Measurements from ENCODE around the gene HBG1.
"Not testable (repeated sequence)": the region's sequence is repeated elsewhere in the genome, so short reads cannot be mapped to it uniquely, and the experiment has no call there.

The HBG1 gene

DNA sequence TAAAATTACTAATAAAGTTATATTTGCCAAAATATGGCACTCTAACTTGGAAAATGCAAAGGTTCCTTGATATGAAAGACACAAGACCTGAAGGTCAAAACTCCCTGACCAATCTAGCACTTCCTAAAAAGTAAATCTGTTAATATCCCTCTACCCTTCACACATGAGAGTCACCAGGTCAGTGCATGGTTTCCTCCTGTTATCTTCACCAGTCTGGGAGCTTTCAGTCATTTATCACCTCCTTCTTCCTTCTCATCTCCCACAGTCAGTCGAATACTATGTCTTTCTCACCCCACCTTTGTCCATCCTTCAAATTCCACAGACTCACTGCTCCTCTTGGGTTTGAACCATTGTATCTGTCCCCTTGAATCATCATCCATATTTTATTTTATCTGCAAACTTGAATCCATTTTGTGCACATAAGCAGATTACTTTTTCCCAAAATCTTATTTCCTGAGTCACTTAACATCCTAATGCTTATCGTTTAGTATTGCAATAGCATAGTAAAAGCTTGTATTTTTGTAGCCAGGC, 17.4 kb upstream of the HBG1 start:
- no peaks in the 10 kb centered on the region for H3K4me1 ChIP-seq
- no peak overlapping the region for H3K27ac ChIP-seq
- H2AFZ ChIP-seq, result no peak overlapping the region
- no peaks in the 10 kb centered on the region for H3K9me3 ChIP-seq (ENCODE audit: control insufficient read depth, low read length)
- no peaks in the 10 kb centered on the region for H3K79me2 ChIP-seq
- H3K27me3 ChIP-seq (ENCODE audit: control insufficient read depth, insufficient read depth, low read length), result no peaks in the 10 kb centered on the region
- H3K36me3 ChIP-seq (ENCODE audit: control insufficient read depth, insufficient read depth, low read length), result no peaks in the 10 kb centered on the region
- no peak overlapping the region for H3K9ac ChIP-seq
- no peak for TF ChIP-seq CTCF (IDR thresholded peaks at IDR 0.05)
- no peak overlapping the region for H3K4me3 ChIP-seq (ENCODE audit: low read depth, low read length)
- H3K4me2 ChIP-seq (ENCODE audit: low read length), result no peak overlapping the region

- H3K79me2 ChIP-seq, result no peaks in the 10 kb centered on the region
- no peak for TF ChIP-seq CTCF (IDR thresholded peaks at IDR 0.05)
- H3K4me3 ChIP-seq (ENCODE audit: low read depth, low read length), result no peak overlapping the region
- H2AFZ ChIP-seq, result no peak overlapping the region
- H3K4me2 ChIP-seq (ENCODE audit: low read length), result no peak overlapping the region
- no peaks in the 10 kb centered on the region for H3K27me3 ChIP-seq (ENCODE audit: control insufficient read depth, insufficient read depth, low read length)
- no peaks in the 10 kb centered on the region for H3K4me1 ChIP-seq
- H3K9me3 ChIP-seq (ENCODE audit: control insufficient read depth, low read length), result no peaks in the 10 kb centered on the region
- no peak overlapping the region for H3K27ac ChIP-seq
- no peak overlapping the region for H3K9ac ChIP-seq
- no peaks in the 10 kb centered on the region for H3K36me3 ChIP-seq (ENCODE audit: control insufficient read depth, insufficient read depth, low read length)
Measured at GRCh38 chr11:5266609-5267008, 17.0 kb upstream of the HBG1 start.

DNA sequence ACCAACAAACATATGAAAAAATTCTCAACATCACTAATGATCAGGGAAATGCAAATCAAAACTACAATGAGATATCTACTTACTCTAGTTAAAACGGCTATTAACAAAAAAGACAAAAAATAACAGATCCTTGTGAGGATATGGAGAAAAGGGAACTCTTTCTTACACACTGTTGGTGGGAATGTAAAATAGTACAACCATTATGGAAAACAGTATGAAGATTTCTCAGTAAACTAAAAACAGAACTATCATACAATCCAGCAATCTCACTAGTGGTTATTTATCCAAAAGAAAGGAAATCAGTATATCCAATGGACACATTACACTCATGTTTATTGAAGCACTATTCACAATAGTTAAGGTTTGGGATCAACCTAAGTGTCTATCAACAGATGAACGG, 16.2 kb upstream of the HBG1 start:
- no peaks in the 10 kb centered on the region for H3K4me1 ChIP-seq
- no peak for TF ChIP-seq CTCF (IDR thresholded peaks at IDR 0.05)

DNA sequence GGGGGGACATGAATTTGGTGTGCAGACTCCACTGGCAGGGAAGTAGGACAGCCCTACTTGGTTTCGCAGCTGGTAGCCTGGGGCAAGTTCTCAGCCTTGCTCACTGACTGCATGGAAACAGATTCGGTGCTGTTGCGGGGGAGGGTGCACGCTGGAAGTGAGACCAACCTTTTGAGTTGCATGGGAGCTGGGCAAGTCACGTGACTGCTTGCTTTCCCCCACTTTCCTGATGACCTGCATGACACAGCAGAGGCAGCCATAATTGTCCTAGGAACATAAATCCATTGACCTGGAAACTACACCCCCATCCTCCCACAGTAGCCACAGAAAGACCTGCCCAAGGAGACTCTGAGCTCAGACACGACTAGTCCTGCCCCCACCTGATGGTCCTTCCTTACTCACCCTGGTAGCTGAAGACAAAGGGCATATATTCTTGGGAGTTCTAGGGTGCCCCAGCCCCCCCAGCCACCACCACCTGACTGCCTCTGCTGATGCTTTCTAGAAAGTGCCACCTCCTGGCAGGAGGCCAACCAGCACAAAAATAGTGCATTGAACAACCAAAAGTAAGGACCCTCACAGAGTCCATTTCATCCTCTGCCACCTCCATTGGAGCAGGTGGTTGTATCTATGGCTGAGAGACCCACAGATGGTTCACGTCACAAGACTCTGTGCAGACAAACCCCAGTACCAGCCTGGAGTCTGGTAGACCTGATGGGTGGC, 9.0 kb upstream of the HBG1 start:
- Histone ChIP-seq H3K36me3 (ENCODE audit: control insufficient read depth, insufficient read depth, low read length) (no peaks in the 10 kb centered on the region), H3K27me3 (ENCODE audit: control insufficient read depth, insufficient read depth, low read length) (no peaks in the 10 kb centered on the region), H3K9me3 (ENCODE audit: control insufficient read depth, low read length) (no peaks in the 10 kb centered on the region), H3K9ac (no peak overlapping the region), H3K27ac (no peak overlapping the region), H3K4me3 (ENCODE audit: low read depth, low read length) (no peak overlapping the region), H2AFZ (no peak overlapping the region), H3K79me2 (no peaks in the 10 kb centered on the region), H3K4me1 (no peaks in the 10 kb centered on the region), H3K4me2 (ENCODE audit: low read length) (no peak overlapping the region)
- no peak for TF ChIP-seq CTCF (IDR thresholded peaks at IDR 0.05)

More for the DNA sequence above, 16.2 kb upstream of the HBG1 start:
- Histone ChIP-seq H2AFZ (no peak overlapping the region), H3K9me3 (ENCODE audit: control insufficient read depth, low read length) (no peaks in the 10 kb centered on the region), H3K27ac (no peak overlapping the region), H3K4me2 (ENCODE audit: low read length) (no peak overlapping the region), H3K79me2 (no peaks in the 10 kb centered on the region), H3K4me3 (ENCODE audit: low read depth, low read length) (no peak overlapping the region), H3K9ac (no peak overlapping the region), H3K36me3 (ENCODE audit: control insufficient read depth, insufficient read depth, low read length) (no peaks in the 10 kb centered on the region), H3K27me3 (ENCODE audit: control insufficient read depth, insufficient read depth, low read length) (no peaks in the 10 kb centered on the region)

DNA sequence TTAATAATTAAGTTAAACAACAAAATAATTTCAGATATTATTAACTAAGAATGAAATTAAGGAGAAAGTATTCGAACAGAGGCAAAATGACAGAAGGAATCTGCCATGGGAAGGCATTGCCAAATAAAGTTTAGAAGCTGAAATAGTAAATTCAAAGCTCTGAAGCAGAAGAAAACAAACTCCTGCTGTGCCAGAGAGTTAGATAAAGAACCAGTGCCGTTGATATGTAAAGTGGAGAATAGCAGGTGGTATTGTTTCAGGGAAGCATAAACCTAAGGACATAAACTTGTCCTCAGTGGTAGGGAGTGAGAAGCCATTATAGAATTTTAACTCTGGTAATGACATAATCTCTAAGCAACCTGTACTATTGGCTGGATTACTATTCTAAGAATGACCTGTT, 7.6 kb upstream of the HBG1 start:
- no peak overlapping the region for H3K4me3 ChIP-seq (ENCODE audit: low read depth, low read length)
- no peaks in the 10 kb centered on the region for H3K9me3 ChIP-seq (ENCODE audit: control insufficient read depth, low read length)
- H3K79me2 ChIP-seq, result no peaks in the 10 kb centered on the region
- H3K27ac ChIP-seq, result no peak overlapping the region
- H3K4me2 ChIP-seq (ENCODE audit: low read length), result no peak overlapping the region
- no peak overlapping the region for H3K9ac ChIP-seq
- no peaks in the 10 kb centered on the region for H3K27me3 ChIP-seq (ENCODE audit: control insufficient read depth, insufficient read depth, low read length)
- H2AFZ ChIP-seq, result no peak overlapping the region
- H3K36me3 ChIP-seq (ENCODE audit: control insufficient read depth, insufficient read depth, low read length), result no peaks in the 10 kb centered on the region
- H3K4me1 ChIP-seq, result no peaks in the 10 kb centered on the region
- no peak for TF ChIP-seq CTCF (IDR thresholded peaks at IDR 0.05)

GRCh38 chr11:5254646-5255413, 5.2 kb upstream of the HBG1 start, which contains the start of gene HBG2:
TSS of gene HBG2 (minus strand) at chr11:5254781. CDS start at chr11:5254728, 53 bp downstream.
- not testable (repeated sequence) for H3K4me3 ChIP-seq (ENCODE audit: low read depth, low read length); H3K27ac ChIP-seq; H3K79me2 ChIP-seq; H3K4me1 ChIP-seq; H3K4me2 ChIP-seq (ENCODE audit: low read length); H2AFZ ChIP-seq; H3K27me3 ChIP-seq (ENCODE audit: control insufficient read depth, insufficient read depth, low read length); H3K9ac ChIP-seq; H3K36me3 ChIP-seq (ENCODE audit: control insufficient read depth, insufficient read depth, low read length); H3K9me3 ChIP-seq (ENCODE audit: control insufficient read depth, low read length)
